ENCODE results near the gene LEUTX.
A peak's percentile ranks its signal among the peaks of the same experiment; 100 is the strongest.

The LEUTX gene

GRCh38 chr19:39820696-39821095 is 42.0 kb downstream of the LEUTX start:
- DNase-seq = no peak

DNA sequence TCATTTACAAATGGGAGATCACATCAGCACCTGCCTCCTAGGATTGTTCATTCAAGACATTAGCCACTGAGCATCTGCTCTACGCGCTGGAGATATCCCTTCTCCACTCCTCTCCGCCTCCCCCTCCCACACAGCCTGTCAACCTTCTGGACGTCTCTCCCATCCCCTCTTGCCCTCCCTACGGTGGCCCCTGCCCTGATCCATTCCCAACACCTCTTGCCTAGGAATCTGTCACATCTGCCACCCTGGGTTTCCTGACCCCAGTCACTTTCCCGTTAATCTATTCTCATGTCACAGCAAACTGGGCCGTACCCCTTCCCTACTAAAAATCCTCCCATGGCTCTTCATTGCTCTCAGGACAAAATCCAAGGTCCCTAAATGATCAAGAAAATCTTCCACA is 45.0 kb downstream of the LEUTX start:
- DNase-seq = peak in 3 of 56 donors; percentile 1 to 38 (median 20)

DNA sequence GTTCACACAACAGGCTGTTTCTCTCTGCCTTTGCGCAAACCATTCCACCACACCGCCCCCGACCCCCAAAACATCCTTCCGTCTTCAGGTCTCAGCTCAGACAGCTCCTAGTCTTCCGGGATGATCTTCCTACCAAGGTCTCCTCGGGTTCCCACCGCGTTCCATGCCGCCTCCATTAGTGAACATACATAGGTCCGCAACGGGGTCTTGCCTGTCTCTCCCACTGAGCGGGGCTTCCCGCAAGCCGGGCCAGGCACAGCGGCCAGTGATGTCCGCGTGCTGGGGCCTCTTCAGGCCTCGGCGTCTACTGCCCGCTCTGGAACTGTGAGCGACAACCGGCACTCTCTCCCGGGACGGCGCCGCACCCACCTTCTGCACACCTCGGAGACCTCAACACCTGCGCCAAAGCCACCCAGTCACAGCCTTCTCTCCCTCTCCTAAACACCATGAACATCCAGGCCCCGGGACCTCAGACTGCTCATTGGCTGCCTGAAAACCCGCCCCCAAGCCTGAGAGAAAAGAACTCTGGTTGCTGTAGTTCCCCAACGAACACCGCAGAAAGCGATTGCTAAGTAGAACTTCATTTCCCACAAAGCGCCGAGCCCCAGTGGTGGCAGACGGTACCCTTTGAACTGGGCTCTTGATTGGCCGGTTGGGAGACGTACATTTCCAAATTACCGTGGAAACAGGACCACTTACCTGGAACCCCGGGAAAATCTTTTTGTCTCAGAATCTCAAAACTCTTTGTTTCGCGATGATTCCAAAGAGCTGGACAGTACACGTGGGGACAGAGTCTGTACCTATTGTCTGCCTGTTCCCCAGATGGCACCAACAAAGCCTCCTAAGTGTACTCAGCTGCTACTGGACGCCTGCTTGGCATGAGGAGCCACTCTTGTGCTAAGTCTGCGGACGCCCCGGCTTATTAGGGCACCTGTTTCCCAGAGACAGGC is 45.8 kb downstream of the LEUTX start:
- peak; percentile 44 to 98 (median 91) for DNase-seq

GRCh38 chr19:39825093-39825463 is 46.4 kb downstream of the LEUTX start:
- DNase-seq = peak in 2 of 56 donors; percentile 33 to 42

DNA sequence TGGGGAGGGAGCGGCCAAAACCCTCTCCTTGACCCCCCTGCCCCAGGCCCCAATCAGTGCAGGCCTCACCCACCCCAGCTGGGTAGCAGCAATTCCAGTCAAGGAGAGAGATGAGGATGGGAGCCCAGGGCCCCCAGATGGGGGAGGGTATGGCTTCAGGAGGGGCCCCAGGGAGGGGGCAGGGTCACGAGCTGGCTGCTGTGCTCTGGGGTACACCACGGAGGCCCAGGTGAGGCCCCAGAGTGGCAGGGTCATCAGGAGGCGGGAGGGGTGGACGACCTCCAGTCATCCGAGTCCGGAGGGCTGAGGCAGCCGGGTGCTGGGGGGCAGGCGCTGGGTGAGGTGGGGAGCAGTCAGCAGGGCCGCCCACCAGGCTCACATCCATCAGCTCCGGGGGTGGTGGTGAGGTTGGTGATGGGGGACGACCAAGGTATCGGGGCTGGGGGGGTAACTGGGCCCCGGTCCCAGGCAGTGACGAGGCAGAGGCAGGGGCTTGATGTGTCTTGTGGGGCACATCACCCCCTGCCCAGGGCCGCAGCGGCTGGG is 47.0 kb downstream of the LEUTX start:
- DNase-seq = no peak

GRCh38 chr19:39826311-39826945 is 47.8 kb downstream of the LEUTX start:
- DNase-seq = no peak

GRCh38 chr19:39827216-39827615 is 48.6 kb downstream of the LEUTX start:
- DNase-seq = no peak

GRCh38 chr19:39828015-39828653 is 49.5 kb downstream of the LEUTX start:
- DNase-seq = no peak

- no peak for DNase-seq
These were observed 50.0 kb downstream of the LEUTX start for GRCh38 chr19:39828654-39829032.

DNA sequence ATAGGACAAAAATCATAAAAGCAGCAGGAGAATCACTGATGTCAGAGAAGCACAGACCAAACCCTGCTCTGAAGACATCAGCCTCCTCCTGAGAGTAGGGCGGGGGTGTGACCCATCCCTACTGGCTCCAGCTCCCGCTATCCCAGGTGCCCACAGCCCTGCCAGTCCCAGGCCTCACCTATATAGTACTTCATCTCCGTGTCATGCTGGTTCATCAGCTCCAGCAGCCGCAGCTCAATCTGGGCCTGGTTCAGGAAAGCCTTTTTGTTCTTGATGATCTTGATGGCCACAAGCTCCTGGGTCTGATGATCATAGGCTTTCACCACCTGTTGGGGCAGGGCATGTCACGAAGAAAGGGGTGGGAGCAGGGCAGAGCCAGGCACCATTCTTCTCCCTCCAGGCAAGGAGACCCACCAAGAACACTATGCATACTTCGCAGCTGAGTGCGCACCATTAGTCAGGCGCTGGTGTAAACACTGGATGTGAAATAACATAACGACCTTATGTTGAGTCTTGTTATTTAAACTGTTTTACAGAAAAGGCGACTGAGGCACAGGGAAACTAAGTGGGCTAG is 51.1 kb downstream of the LEUTX start:
- no peak for DNase-seq

DNA sequence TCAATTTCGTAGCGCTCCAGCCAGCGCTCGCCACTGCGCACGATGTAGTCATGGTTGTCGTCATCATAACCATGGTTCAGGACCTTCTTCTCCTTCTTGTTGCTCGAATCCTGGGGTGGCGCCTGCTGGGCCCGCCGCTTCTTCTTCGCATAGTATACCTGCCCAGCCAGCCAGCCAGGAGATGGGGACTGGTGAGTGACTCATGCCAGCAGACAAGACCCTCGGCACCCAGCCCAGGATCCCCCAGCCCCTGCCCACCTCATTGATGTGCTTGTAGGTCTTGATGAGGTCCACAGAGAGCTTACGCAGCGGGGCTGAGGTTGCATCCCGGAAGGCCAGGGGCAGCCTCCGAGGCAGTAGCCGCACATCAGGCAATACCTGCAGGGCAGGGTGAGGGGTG is 51.8 kb downstream of the LEUTX start:
- no peak for DNase-seq

- DNase-seq = no peak
These were observed 52.2 kb downstream of the LEUTX start for GRCh38 chr19:39830847-39831246.

GRCh38 chr19:39831679-39832078 is 53.0 kb downstream of the LEUTX start:
- no peak for DNase-seq

DNA sequence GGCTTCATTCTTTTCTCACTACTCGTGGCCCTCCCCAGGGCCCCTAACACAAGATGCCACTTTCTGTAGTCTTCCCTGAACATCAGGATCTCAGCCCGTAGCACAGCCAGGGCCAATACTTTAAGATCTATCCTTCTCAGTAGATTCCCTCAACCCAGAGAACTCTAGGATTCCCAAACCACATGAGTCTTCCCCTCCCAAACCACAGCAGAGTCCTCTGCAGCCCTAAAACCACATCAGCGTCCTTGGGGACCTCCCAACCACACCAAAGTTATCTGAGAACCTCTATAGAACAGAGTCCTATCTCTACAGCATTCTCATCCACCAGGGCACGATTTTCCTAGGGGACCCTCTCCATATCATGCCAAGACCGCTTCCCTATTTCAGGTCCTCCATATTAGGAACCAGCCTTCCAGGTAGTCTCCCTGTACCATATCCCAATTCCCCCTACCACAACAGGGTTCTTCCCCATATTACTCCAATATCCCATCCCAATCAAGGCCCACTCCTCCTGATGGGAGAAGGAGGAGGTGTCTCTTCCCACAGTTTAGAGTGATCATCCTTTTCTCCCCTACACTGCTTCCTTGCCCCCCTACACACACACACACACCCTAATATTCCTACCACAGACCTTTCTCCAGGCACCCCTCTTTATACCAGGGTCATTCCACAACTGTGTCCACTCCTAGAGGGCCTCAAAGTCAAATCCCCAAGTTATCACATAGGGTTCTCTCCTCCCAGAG is 53.9 kb downstream of the LEUTX start:
- DNase-seq = no peak

DNA sequence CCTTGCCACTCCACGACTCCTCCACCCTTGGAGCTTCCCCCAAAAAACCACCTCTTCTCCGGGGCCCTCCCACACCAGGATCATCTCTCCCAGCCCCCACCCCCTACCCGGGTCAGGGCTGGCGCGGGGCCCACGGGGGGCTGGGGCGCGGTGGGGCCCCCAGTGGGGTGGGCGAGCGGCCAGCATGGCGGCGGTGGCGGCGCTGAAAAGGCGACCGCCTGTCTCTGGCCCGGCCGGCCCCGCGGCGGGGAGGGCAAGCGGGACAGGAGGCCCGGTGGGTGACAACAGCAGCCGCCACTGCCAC is 54.5 kb downstream of the LEUTX start:
- DNase-seq = no peak

- peak; percentile 87 to 98 (median 94) for DNase-seq
These were observed 55.0 kb downstream of the LEUTX start, which contains the start of gene DYRK1B for GRCh38 chr19:39833464-39834286. Gene DYRK1B (minus strand): TSS chr19:39834162. CDS start chr19:39831867, 2,295 bp downstream.

DNA sequence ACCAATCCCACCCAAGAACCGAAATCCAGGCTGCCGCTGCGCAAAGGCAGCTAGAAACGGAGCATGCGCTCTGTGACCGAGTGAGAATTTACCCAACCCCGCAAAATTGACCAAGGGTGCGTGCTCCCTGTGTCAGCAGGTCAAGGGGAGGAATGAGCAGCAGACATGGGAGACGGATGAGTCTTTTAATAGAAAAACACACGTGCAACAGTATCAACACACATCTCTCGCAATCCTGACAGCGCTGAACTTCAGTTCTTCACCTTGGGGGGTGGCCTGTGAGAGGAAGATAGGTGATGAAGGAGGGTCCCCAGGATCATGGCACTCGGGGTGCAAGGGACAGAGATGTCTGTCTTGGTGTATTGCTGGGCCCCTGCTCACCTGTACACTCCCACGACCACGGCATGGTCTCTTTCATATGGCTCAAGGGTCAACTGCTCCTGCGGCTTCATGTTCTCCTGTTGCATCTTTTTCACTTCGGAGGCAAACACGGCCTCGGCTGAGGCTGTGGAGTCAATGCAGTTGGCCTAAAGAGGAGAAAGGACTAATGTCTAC is 55.7 kb downstream of the LEUTX start:
- peak in 2 of 56 donors; percentile 32 to 47 for DNase-seq

Data from nucleus accumbens (tissue), 56 donors.